GM23248 (cell line): ENCODE results near the gene POLR2I. TPM values are rescaled to one million over a fixed set of nuclear protein-coding genes. Genes with fewer than 3 reads are reported as not detected.

Experiments
- DNase-seq: peaks from one replicate; pipeline ENCODE4 v3.0.0-alpha.2; 2015
- H2AFZ ChIP-seq: fragments of 200-600 bp; sonication (generic); 2 replicates; pipeline ENCODE4 v1.6.1; 2016; ENCODE audit warnings: antibody characterized with exemption
- H3F3A ChIP-seq: fragments of 200-600 bp; sonication (generic); 2 replicates; pipeline ENCODE4 v1.6.1; 2016; ENCODE audit warnings: mild to moderate bottlenecking, antibody characterized with exemption, mixed run types; ENCODE audit not compliant: insufficient read depth
- H3K27ac ChIP-seq: fragments of 200-600 bp; sonication (generic); 2 replicates; pipeline ENCODE4 v1.5.1; 2016; ENCODE audit warnings: mild to moderate bottlenecking
- H3K27me3 ChIP-seq: fragments of 200-600 bp; sonication (generic); replicated peaks from 2 replicates; pipeline ENCODE4 v1.6.1; 2016; ENCODE audit warnings: mild to moderate bottlenecking; ENCODE audit not compliant: insufficient read depth
- H3K36me3 ChIP-seq: fragments of 200-600 bp; sonication (generic); 2 replicates; pipeline ENCODE4 v1.6.1; 2016; ENCODE audit warnings: low read depth, mild to moderate bottlenecking
- H3K4me1 ChIP-seq: fragments of 200-600 bp; sonication (generic); 2 replicates; pipeline ENCODE4 v1.6.1; 2016; ENCODE audit warnings: mild to moderate bottlenecking; ENCODE audit not compliant: insufficient read depth
- H3K4me2 ChIP-seq: fragments of 200-600 bp; sonication (generic); one replicate; pipeline ENCODE4 v1.6.1; 2016; ENCODE audit warnings: mild to moderate bottlenecking; ENCODE audit not compliant: unreplicated experiment
- H3K4me3 ChIP-seq: fragments of 200-600 bp; sonication (generic); 2 replicates; pipeline ENCODE4 v1.5.1; 2016; ENCODE audit warnings: mild to moderate bottlenecking
- H3K79me2 ChIP-seq: fragments of 200-600 bp; sonication (generic); 2 replicates; pipeline ENCODE4 v1.6.1; 2016; ENCODE audit warnings: mild to moderate bottlenecking; ENCODE audit not compliant: insufficient read depth
- H3K9ac ChIP-seq: fragments of 200-600 bp; sonication (generic); 2 replicates; pipeline ENCODE4 v1.6.1; 2016; ENCODE audit warnings: mild to moderate bottlenecking
- H3K9me2 ChIP-seq: fragments of 200-600 bp; sonication (generic); 2 replicates; pipeline ENCODE4 v1.6.1; 2016; ENCODE audit warnings: mixed run types, mild to moderate bottlenecking, moderate library complexity; ENCODE audit not compliant: insufficient read depth
- H3K9me3 ChIP-seq: fragments of 200-600 bp; sonication (generic); one replicate; pipeline ENCODE4 v1.6.1; 2017; ENCODE audit warnings: low read depth
- H4K20me1 ChIP-seq: fragments of 200-600 bp; sonication (generic); 2 replicates; pipeline ENCODE4 v1.6.0; 2016; ENCODE audit not compliant: insufficient read depth
- EZH2 ChIP-seq: fragments of 200-600 bp; sonication (generic); IDR thresholded peaks from 2 replicates; pipeline ENCODE4 v1.6.1; 2018; ENCODE audit warnings: antibody characterized with exemption, mild to moderate bottlenecking; ENCODE audit not compliant: insufficient read depth, poor library complexity, severe bottlenecking
- EZH2phosphoT487 ChIP-seq: fragments of 200-600 bp; sonication (generic); IDR thresholded peaks from 2 replicates; pipeline ENCODE4 v1.6.1; 2018; ENCODE audit warnings: antibody characterized with exemption, moderate library complexity, mild to moderate bottlenecking, low read depth; ENCODE audit not compliant: insufficient read depth
- WGBS, 2 experiments: methylation state at CpG; one replicate each; pipeline ENCODE4 v1.1.6; 2015 to 2017; ENCODE audit warnings: low lambda C conversion rate in 2 of 2, low coverage in 1 of 2; ENCODE audit errors: missing lambda C conversion rate in 2 of 2; 5-methylcytosine and 5-hydroxymethylcytosine counted together
- in situ Hi-C: fragments of 300-500 bp; cut with MboI; formaldehyde crosslinking; loops from 2 replicates; pipeline ENCODE4 v1.15.0; 2020
- polyA plus RNA-seq: library from polyadenylated mRNA; unstranded; fragments of >200 nt; fragmentation: Nextera tagmentation; extraction: Ambion mirVana; gene quantifications from 2 replicates; pipeline ENCODE4 v1.2.1, GENCODE V29; 2016
- total RNA-seq: library from RNA; depleted of rRNA; stranded (reverse); fragments of >200 nt; shearing (Covaris generic); gene quantifications from 2 replicates; pipeline ENCODE4 v1.2.3, GENCODE V29; 2014

The POLR2I gene
- total and polyA plus RNA-seq, 2 experiments from 2014 or later: 44.1 to 130 TPM

DNA sequence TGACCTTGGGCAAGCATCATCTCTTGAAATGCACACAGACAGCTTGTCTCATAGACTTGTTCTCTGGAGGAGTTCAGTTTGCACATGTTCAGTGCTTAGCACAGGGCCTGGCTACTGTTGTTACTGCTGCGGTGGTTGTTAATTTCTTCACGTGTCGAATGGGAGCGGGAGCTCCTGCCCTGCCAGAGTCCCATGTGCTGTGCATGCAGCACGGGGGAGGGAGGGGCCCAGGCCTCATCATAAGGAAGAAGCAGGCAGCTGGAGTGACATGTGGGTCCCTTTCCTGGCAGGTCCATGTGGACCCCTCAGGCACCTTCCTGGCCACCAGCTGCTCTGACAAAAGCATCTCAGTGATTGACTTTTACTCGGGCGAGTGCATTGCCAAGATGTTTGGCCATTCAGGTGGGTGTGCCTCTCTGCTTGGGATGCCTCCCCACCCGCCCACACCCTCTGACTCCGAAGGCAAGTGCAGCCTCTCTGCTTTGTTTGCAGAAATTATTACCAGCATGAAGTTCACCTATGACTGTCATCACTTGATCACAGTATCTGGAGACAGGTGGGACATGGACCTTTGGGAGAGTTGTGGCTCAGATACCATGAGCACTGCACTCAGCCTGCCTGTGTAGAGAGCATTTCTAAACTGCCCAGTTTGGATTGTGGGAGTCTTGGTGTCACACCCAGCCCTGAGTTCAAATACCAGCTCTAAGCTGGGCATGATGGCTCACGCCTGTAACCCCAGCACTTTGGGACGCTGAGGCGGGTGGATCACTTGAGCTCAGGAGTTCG, 23.6 kb downstream of the POLR2I start:
- H3K4me3 ChIP-seq: no peak overlapping the region
- no peak overlapping the region for H3K9ac ChIP-seq
- H2AFZ ChIP-seq: no peak overlapping the region
- H3K27me3 ChIP-seq: no peaks in the 10 kb centered on the region
- H4K20me1 ChIP-seq: no peaks in the 10 kb centered on the region
- no peaks in the 10 kb centered on the region for H3K79me2 ChIP-seq
- H3K9me3 ChIP-seq: no peaks in the 10 kb centered on the region
- TF ChIP-seq EZH2phosphoT487: no peak
- TF ChIP-seq EZH2: no peak
- in situ Hi-C loops: no loop called here
- no peaks in the 10 kb centered on the region for H3K36me3 ChIP-seq
- WGBS, 2 experiments: 61 to 71% methylated on average over 11 to 13 of the region's 13 CpGs
- no peak overlapping the region for H3K27ac ChIP-seq
- H3F3A ChIP-seq: no peaks in the 10 kb centered on the region
- no peak for DNase-seq
- H3K4me2 ChIP-seq: no peak overlapping the region
- H3K9me2 ChIP-seq: no peaks in the 10 kb centered on the region
- peaks cover 7% of the 10 kb centered on the region; the same call in 1 of the 2 replicates for H3K4me1 ChIP-seq

DNA sequence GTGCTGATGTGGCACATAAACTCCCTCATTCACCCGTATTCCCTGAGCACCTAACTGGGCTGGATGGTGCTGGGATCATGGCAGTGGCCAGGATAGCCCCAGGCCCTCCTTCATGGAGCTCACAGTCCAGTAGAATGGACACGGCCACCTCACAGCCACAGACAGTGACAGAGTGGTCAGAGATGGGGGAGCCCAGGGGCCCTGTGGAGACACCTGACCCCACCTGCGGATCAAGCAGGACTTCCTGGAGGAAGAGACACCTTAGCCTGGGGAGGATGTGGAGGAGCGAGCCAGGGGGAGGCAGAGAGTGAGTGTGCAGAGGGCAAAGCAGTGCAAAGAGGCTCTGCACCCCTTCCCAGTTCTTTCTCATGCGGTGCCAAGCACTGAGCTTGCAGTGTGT, 24.8 kb downstream of the POLR2I start:
- Histone ChIP-seq H3K36me3 (no peaks in the 10 kb centered on the region), H3K79me2 (no peaks in the 10 kb centered on the region), H3K4me1 (peaks cover 7% of the 10 kb centered on the region; the same call in 1 of the 2 replicates), H3K9ac (no peak overlapping the region), H2AFZ (no peak overlapping the region), H3F3A (no peaks in the 10 kb centered on the region), H3K27ac (no peak overlapping the region), H3K9me2 (no peaks in the 10 kb centered on the region), H3K27me3 (no peaks in the 10 kb centered on the region), H3K4me3 (no peak overlapping the region), H3K4me2 (no peak overlapping the region), H3K9me3 (no peaks in the 10 kb centered on the region), H4K20me1 (no peaks in the 10 kb centered on the region)
- no peak for TF ChIP-seq EZH2
- in situ Hi-C loops: no loop called here
- DNase-seq: no peak
- 88 to 91% methylated on average over 5 of the region's 5 CpGs for WGBS, 2 experiments

DNA sequence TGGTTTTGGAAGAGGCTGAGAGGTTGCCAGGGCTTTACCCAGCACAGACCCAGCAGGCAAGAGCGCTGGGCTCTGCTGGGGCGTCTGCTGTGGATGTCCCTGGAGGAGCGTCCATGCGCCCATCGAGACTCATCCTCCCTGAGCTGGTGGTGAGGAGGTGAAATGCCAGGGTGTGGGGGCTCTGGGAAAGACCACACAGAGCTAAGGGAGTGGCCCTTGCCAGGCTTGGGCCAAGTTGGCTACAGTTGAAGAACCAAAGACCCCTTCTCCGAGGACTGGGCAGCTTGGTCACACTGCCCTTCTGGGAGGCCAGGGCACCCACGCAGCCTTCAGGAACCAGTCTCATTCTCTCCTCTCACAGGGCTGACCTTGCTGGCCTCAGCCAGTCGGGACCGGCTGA, 28.3 kb downstream of the POLR2I start:
- Histone ChIP-seq H3K4me1 (no peaks in the 10 kb centered on the region), H3K4me2 (no peak overlapping the region), H3K4me3 (no peak overlapping the region), H3K27ac (no peak overlapping the region), H3K79me2 (no peaks in the 10 kb centered on the region), H3F3A (no peaks in the 10 kb centered on the region), H3K9ac (no peak overlapping the region), H3K36me3 (no peaks in the 10 kb centered on the region), H2AFZ (no peak overlapping the region), H3K27me3 (no peaks in the 10 kb centered on the region), H4K20me1 (no peaks in the 10 kb centered on the region), H3K9me3 (no peaks in the 10 kb centered on the region), H3K9me2 (no peaks in the 10 kb centered on the region)
- TF ChIP-seq EZH2phosphoT487 (no peak), EZH2 (no peak)
- 89 to 95% methylated on average over 9 of the region's 9 CpGs for WGBS, 2 experiments
- in situ Hi-C loops: no loop called here
- DNase-seq: no peak

DNA sequence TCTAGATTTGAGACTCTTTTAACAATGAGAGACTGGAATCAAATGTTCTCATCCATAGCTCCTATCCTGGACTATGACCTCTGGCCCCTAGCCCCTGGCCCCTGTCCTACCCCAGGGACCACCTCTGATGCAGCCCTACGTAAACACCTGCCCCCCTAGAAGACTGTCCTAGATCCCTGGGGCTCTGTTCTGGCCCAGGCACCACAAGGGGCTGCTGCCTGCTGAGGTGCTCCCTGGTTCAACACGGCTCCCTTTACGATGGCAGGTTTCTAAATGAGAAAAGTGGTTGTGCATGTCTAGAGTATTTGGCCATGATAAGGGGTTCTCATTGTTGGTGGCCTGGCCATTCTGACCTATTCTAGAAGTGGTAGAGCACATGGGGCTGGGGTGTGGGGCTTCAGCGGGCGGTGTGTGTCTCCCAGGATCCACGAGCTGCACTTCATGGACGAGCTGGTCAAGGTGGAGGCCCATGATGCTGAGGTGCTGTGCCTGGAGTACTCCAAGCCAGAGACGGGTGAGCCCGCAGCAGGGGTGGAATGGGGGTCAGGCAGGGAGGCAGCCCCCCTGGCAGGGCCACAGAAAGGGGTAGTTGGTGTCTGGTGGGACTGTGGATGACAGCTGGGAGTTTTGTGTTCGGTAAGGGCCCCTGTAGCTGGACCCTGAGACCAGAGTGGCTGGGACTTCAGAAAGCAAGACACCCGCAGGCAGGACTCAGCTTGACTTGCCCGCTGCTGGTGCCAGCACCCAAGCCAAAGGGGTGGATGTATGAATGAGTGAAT, 30.3 kb downstream of the POLR2I start:
- Histone ChIP-seq H3F3A (0 out of 2 replicates have a peak, but pooled peaks cover 6% of the 10 kb centered on the region), H3K27ac (no peak overlapping the region)
- TF ChIP-seq EZH2 (no peak), EZH2phosphoT487 (no peak)

More for the DNA sequence above, 30.3 kb downstream of the POLR2I start:
- Histone ChIP-seq H3K36me3 (no peaks in the 10 kb centered on the region), H3K9ac (no peak overlapping the region), H3K4me3 (no peak overlapping the region), H3K4me1 (no peaks in the 10 kb centered on the region), H3K9me2 (no peaks in the 10 kb centered on the region), H3K27me3 (no peaks in the 10 kb centered on the region), H3K79me2 (no peaks in the 10 kb centered on the region), H3K9me3 (no peaks in the 10 kb centered on the region), H2AFZ (no peak overlapping the region), H4K20me1 (no peaks in the 10 kb centered on the region), H3K4me2 (no peak overlapping the region)
- in situ Hi-C loops: no loop called here
- no peak for DNase-seq
- WGBS, 2 experiments: 96 to 98% methylated on average over 12 of the region's 12 CpGs
